ENCODE data around the gene IFT57. TPM values are rescaled to one million over a fixed set of nuclear protein-coding genes. Genes with fewer than 3 reads are reported as not detected.

Gene IFT57
- total and polyA plus RNA-seq, 2 of the 8 experiments (the other 6 are each of a cell fraction or from before 2014, with no cell fraction given): 15.1 to 27.8 TPM

- peak overlapping the region; percentile 72 for H2AFZ ChIP-seq (ENCODE audit: low read length)
Measured at GRCh38 chr3:108136561-108137459, 85.4 kb downstream of the IFT57 start.

More at GRCh38 chr3:108136561-108137459, 85.4 kb downstream of the IFT57 start:
- Histone ChIP-seq H3K9ac (replicated peaks in 1 of 4; ENCODE audit: extremely low read depth in 1 of 4, low read depth in 3 of 4, low read length in 3 of 4) (no peak overlapping the region), H4K20me1 (replicated peaks in 1 of 2; ENCODE audit: control insufficient read depth in 1 of 2, insufficient read depth in 2 of 2, low read length in 2 of 2) (no peaks in the 10 kb centered on the region), H3K4me1 (replicated peaks in 1 of 4; ENCODE audit: control insufficient read depth in 3 of 4, insufficient read depth in 4 of 4, low read length in 3 of 4) (peaks cover 0 to 4% (median 0%) of the 10 kb centered on the region in 4 experiments; a peak in 1 of 7 replicates), H3K9me3 (ENCODE audit: insufficient read depth in 2 of 2, low read depth in 1 of 2, low read length in 1 of 2) (no peaks in the 10 kb centered on the region), H3K27me3 (replicated peaks in 1 of 4; ENCODE audit: control insufficient read depth in 3 of 4, extremely low read depth in 1 of 4, insufficient read depth in 3 of 4, low read length in 3 of 4) (no peaks in the 10 kb centered on the region), H3K4me3 (ENCODE audit: extremely low read depth in 1 of 4, insufficient read depth in 2 of 4, low read depth in 3 of 4, low read length in 4 of 4) (no peak overlapping the region), H2BK120ac (replicated peaks; ENCODE audit: low read depth, low read length) (no peak overlapping the region), H2AK5ac (ENCODE audit: low read depth, low read length) (no peak overlapping the region; the same call in 1 of the 2 replicates), H3K4me2 (ENCODE audit: insufficient read depth in 1 of 2, low read depth in 2 of 2, low read length in 2 of 2) (no peak overlapping the region), H2BK15ac (ENCODE audit: low read length) (no peak overlapping the region), H3K56ac (replicated peaks; ENCODE audit: insufficient read length, low read depth, low read length) (no peak overlapping the region), H3K23me2 (ENCODE audit: low read depth, low read length) (no peaks in the 10 kb centered on the region), H3K4ac (replicated peaks; ENCODE audit: insufficient read length, low read depth, low read length) (no peak overlapping the region), H2BK12ac (ENCODE audit: low read depth, low read length) (peak overlapping the region; percentile 55; the same call in 1 of the 2 replicates), H2BK5ac (ENCODE audit: low read depth, low read length) (no peak overlapping the region), H3K79me2 (ENCODE audit: control insufficient read depth in 1 of 2, insufficient read depth in 2 of 2, low read length in 2 of 2) (no peaks in the 10 kb centered on the region), H3K36me3 (ENCODE audit: control insufficient read depth in 2 of 4, insufficient read depth in 4 of 4, low read length in 3 of 4) (no peaks in the 10 kb centered on the region), H3K27ac (ENCODE audit: low read depth, low read length) (no peak overlapping the region; the same call in 1 of the 2 replicates), H3K18ac (ENCODE audit: extremely low read depth, low read length) (no peak overlapping the region), H4K5ac (ENCODE audit: insufficient read length, low read depth, low read length) (no peak overlapping the region), H3K79me1 (ENCODE audit: low read depth, low read length) (no peaks in the 10 kb centered on the region), H3K14ac (ENCODE audit: insufficient read length) (no peak overlapping the region), H2BK20ac (ENCODE audit: low read length) (no peak overlapping the region), H3K23ac (ENCODE audit: insufficient read length) (no peak overlapping the region), H4K91ac (replicated peaks; ENCODE audit: insufficient read length, low read length) (no peak overlapping the region), H4K8ac (ENCODE audit: extremely low read depth, insufficient read depth, low read length) (peak overlapping the region; percentile 29; the same call in 1 of the 2 replicates)
- ChIA-PET POLR2A (ENCODE audit: partially characterized antibody) (no interaction called here), CTCF (ENCODE audit: partially characterized antibody) (interaction anchor here (0.6 to 1.6 kb wide), 2 partner anchors 83 to 341 kb away, joined by 3 read pairs; no protein-coding TSS in a partner anchor)
- no peak for DNase-seq (ENCODE audit: low read depth in 1 of 2, low spot score in 2 of 2)
- WGBS, 2 experiments (ENCODE audit: extremely low coverage in 1 of 2, insufficient coverage in 1 of 2, insufficient read length in 1 of 2, insufficient replicate concordance in 2 of 2, low coverage in 1 of 2, low lambda C conversion rate in 2 of 2, missing lambda C conversion rate in 1 of 2): 86% methylated on average over 10 of the region's 13 CpGs; no CpG with 5 or more reads in 1 of the 2 experiments
- no peak for TF ChIP-seq SAP30 (IDR thresholded peaks at IDR 0.05; ENCODE audit: insufficient read depth, insufficient replicate concordance, low read length)
- peak; percentile 26 for TF ChIP-seq ASH2L (IDR thresholded peaks at IDR 0.05; ENCODE audit: low read length)
- FAIRE-seq: no peak
